ENCODE data around the gene SEMA3B.
"Not testable (repeated sequence)": the region's sequence is repeated elsewhere in the genome, so short reads cannot be mapped to it uniquely, and the experiment has no call there.

SEMA3B gene

GRCh38 chr3:50296721-50297383 is 27.9 kb downstream of the SEMA3B start:
- DNase-seq, result no peak
- peak overlapping the region; percentile 14 for H3K27ac Mint-ChIP-seq
- H3K4me1 Mint-ChIP-seq (ENCODE audit: low read depth), result peaks cover 35% of the 10 kb centered on the region
- H3K36me3 Mint-ChIP-seq (ENCODE audit: low read depth), result peaks cover 25% of the 10 kb centered on the region
- H3K9me3 Mint-ChIP-seq, result no peaks in the 10 kb centered on the region
- no peaks in the 10 kb centered on the region for H3K27me3 Mint-ChIP-seq
- no peak overlapping the region for H3K4me3 Mint-ChIP-seq

GRCh38 chr3:50297384-50297775 is 28.4 kb downstream of the SEMA3B start:
- H3K4me1 Mint-ChIP-seq (ENCODE audit: low read depth), result peaks cover 34% of the 10 kb centered on the region
- no peak overlapping the region for H3K4me3 Mint-ChIP-seq
- DNase-seq, result no peak
- no peaks in the 10 kb centered on the region for H3K9me3 Mint-ChIP-seq
- H3K27ac Mint-ChIP-seq, result peak overlapping the region; percentile 14
- H3K36me3 Mint-ChIP-seq (ENCODE audit: low read depth), result peaks cover 22% of the 10 kb centered on the region
- no peaks in the 10 kb centered on the region for H3K27me3 Mint-ChIP-seq

GRCh38 chr3:50297896-50298725 is 29.2 kb downstream of the SEMA3B start:
- no peak for DNase-seq
- Mint-ChIP-seq H3K27ac (peak overlapping the region; percentile 100), H3K36me3 (ENCODE audit: low read depth) (peaks cover 20% of the 10 kb centered on the region), H3K4me1 (ENCODE audit: low read depth) (peaks cover 27% of the 10 kb centered on the region), H3K27me3 (no peaks in the 10 kb centered on the region), H3K9me3 (no peaks in the 10 kb centered on the region), H3K4me3 (peak overlapping the region; percentile 97)

GRCh38 chr3:50298836-50299637 is 30.1 kb downstream of the SEMA3B start, which contains the start of the genes HYAL3 and NAA80:
HYAL3 (minus strand) TSS chr3:50299405; CDS start chr3:50295602, 3,803 bp downstream.
NAA80 (minus strand) TSS chr3:50299405; CDS start chr3:50297463, 1,942 bp downstream.
- peak; percentile 99 for DNase-seq

GRCh38 chr3:50299638-50299928 is 30.6 kb downstream of the SEMA3B start:
- Mint-ChIP-seq H3K4me3 (peak overlapping the region; percentile 97), H3K36me3 (ENCODE audit: low read depth) (peaks cover 20% of the 10 kb centered on the region), H3K9me3 (no peaks in the 10 kb centered on the region), H3K4me1 (ENCODE audit: low read depth) (peaks cover 28% of the 10 kb centered on the region), H3K27me3 (no peaks in the 10 kb centered on the region), H3K27ac (peak overlapping the region; percentile 100)
- no peak for DNase-seq

More at GRCh38 chr3:50298836-50299637, 30.1 kb downstream of the SEMA3B start, which contains the start of the genes HYAL3 and NAA80:
- peak within 1 kb of the TSS; percentile 97 for H3K4me3 Mint-ChIP-seq
- H3K9me3 Mint-ChIP-seq, result no peaks in the 10 kb centered on the region
- H3K27ac Mint-ChIP-seq, result peak within 1 kb of the TSS; percentile 100
- peaks cover 20% of the 10 kb centered on the region for H3K36me3 Mint-ChIP-seq (ENCODE audit: low read depth)
- peaks cover 26% of the 10 kb centered on the region for H3K4me1 Mint-ChIP-seq (ENCODE audit: low read depth)
- no peaks in the 10 kb centered on the region for H3K27me3 Mint-ChIP-seq

GRCh38 chr3:50299929-50300680 is 31.2 kb downstream of the SEMA3B start:
- Mint-ChIP-seq H3K27ac (peak overlapping the region; percentile 100), H3K27me3 (no peaks in the 10 kb centered on the region), H3K4me1 (ENCODE audit: low read depth) (peaks cover 33% of the 10 kb centered on the region), H3K36me3 (ENCODE audit: low read depth) (peaks cover 20% of the 10 kb centered on the region), H3K9me3 (no peaks in the 10 kb centered on the region), H3K4me3 (peak overlapping the region; percentile 97)
- DNase-seq, result no peak

GRCh38 chr3:50300681-50301254 is 31.8 kb downstream of the SEMA3B start:
- peak overlapping the region; percentile 100 for H3K27ac Mint-ChIP-seq
- no peaks in the 10 kb centered on the region for H3K9me3 Mint-ChIP-seq
- peak overlapping the region; percentile 97 for H3K4me3 Mint-ChIP-seq
- H3K4me1 Mint-ChIP-seq (ENCODE audit: low read depth), result peaks cover 33% of the 10 kb centered on the region
- DNase-seq, result no peak
- H3K27me3 Mint-ChIP-seq, result no peaks in the 10 kb centered on the region
- peaks cover 20% of the 10 kb centered on the region for H3K36me3 Mint-ChIP-seq (ENCODE audit: low read depth)

GRCh38 chr3:50302095-50303012 is 33.4 kb downstream of the SEMA3B start:
- H3K4me1 Mint-ChIP-seq (ENCODE audit: low read depth), result peaks cover 33% of the 10 kb centered on the region

GRCh38 chr3:50303013-50303815 is 34.3 kb downstream of the SEMA3B start, which contains the start of gene HYAL1:
HYAL1 (minus strand) TSS chr3:50303574; CDS start chr3:50302956, 618 bp downstream.
- no peaks in the 10 kb centered on the region for H3K27me3 Mint-ChIP-seq
- H3K4me3 Mint-ChIP-seq, result no peak within 1 kb of the TSS
- peaks cover 25% of the 10 kb centered on the region for H3K4me1 Mint-ChIP-seq (ENCODE audit: low read depth)
- no peak within 1 kb of the TSS for H3K27ac Mint-ChIP-seq
- H3K9me3 Mint-ChIP-seq, result no peaks in the 10 kb centered on the region
- no peak for DNase-seq
- peaks cover 7% of the 10 kb centered on the region for H3K36me3 Mint-ChIP-seq (ENCODE audit: low read depth)

More at GRCh38 chr3:50302095-50303012, 33.4 kb downstream of the SEMA3B start:
- Mint-ChIP-seq H3K27me3 (no peaks in the 10 kb centered on the region), H3K9me3 (no peaks in the 10 kb centered on the region), H3K4me3 (no peak overlapping the region), H3K27ac (no peak overlapping the region), H3K36me3 (ENCODE audit: low read depth) (peaks cover 7% of the 10 kb centered on the region)
- no peak for DNase-seq

GRCh38 chr3:50304601-50305000 is 35.7 kb downstream of the SEMA3B start:
- Mint-ChIP-seq H3K9me3 (no peaks in the 10 kb centered on the region), H3K27me3 (no peaks in the 10 kb centered on the region), H3K27ac (peak overlapping the region; percentile 29), H3K36me3 (ENCODE audit: low read depth) (peaks cover 9% of the 10 kb centered on the region), H3K4me3 (no peak overlapping the region), H3K4me1 (ENCODE audit: low read depth) (peaks cover 21% of the 10 kb centered on the region)
- DNase-seq, result no peak

- not testable (repeated sequence) for H3K4me3 Mint-ChIP-seq, H3K27ac Mint-ChIP-seq, H3K27me3 Mint-ChIP-seq, DNase-seq, H3K9me3 Mint-ChIP-seq
- peaks cover 13% of the 10 kb centered on the region for H3K4me1 Mint-ChIP-seq (ENCODE audit: low read depth)
- H3K36me3 Mint-ChIP-seq (ENCODE audit: low read depth), result peaks cover 18% of the 10 kb centered on the region
These were observed 43.1 kb downstream of the SEMA3B start for GRCh38 chr3:50312041-50312440.

GRCh38 chr3:50314342-50314741 is 45.4 kb downstream of the SEMA3B start:
- Mint-ChIP-seq H3K4me1 (ENCODE audit: low read depth) (peaks cover 28% of the 10 kb centered on the region), H3K27ac (no peak overlapping the region), H3K9me3 (no peaks in the 10 kb centered on the region), H3K36me3 (ENCODE audit: low read depth) (peaks cover 30% of the 10 kb centered on the region), H3K27me3 (no peaks in the 10 kb centered on the region), H3K4me3 (no peak overlapping the region)
- no peak for DNase-seq
